DND-41 (cell line): Measurements from ENCODE around the gene KIF26A.

Experiments used
- ATAC-seq: fragments of 200-7000 bp; cut with Tn5 transposase; 3 replicates; pipeline ENCODE4 v1.9.1; 2021; ENCODE audit warnings: low read depth; ENCODE audit not compliant: insufficient read depth
- DNase-seq: peaks from one replicate; pipeline ENCODE4 v3.0.0-alpha.2; 2020
- H2AFZ ChIP-seq: 2 replicates; pipeline ENCODE4 v1.6.0; 2012; ENCODE audit warnings: low read depth, low read length
- H3K27ac ChIP-seq: 2 replicates; pipeline ENCODE4 v1.5.1; 2012; ENCODE audit warnings: low read length, inconsistent platforms
- H3K27me3 ChIP-seq: fragments of 200-600 bp; sonication (generic); 2 replicates; pipeline ENCODE4 v1.6.0; 2012; ENCODE audit warnings: low read length, mild to moderate bottlenecking, inconsistent platforms; ENCODE audit not compliant: insufficient read depth, poor library complexity
- H3K36me3 ChIP-seq: 2 replicates; pipeline ENCODE4 v1.5.1; 2012; ENCODE audit warnings: low read length, inconsistent platforms; ENCODE audit not compliant: insufficient read depth
- H3K4me1 ChIP-seq: 2 replicates; pipeline ENCODE4 v1.5.1; 2012; ENCODE audit warnings: mild to moderate bottlenecking, low read length; ENCODE audit not compliant: insufficient read depth
- H3K4me2 ChIP-seq: 2 replicates; pipeline ENCODE4 v1.6.0; 2012; ENCODE audit warnings: mild to moderate bottlenecking, moderate library complexity, low read length, inconsistent platforms; ENCODE audit not compliant: insufficient read depth
- H3K4me3 ChIP-seq, 2 experiments: fragments of 200-600 bp in 1 of 2; shearing (Covaris generic) in 1 of 2; 2 replicates each; pipeline ENCODE4 v1.5.1; 2012 to 2016; ENCODE audit warnings: inconsistent platforms in 2 of 2, low read length in 2 of 2, mild to moderate bottlenecking in 2 of 2, low read depth in 1 of 2, moderate library complexity in 1 of 2
- H3K79me2 ChIP-seq: 2 replicates; pipeline ENCODE4 v1.6.0; 2012; ENCODE audit warnings: low read length, inconsistent platforms; ENCODE audit not compliant: insufficient read depth
- H3K9ac ChIP-seq: 2 replicates; pipeline ENCODE4 v1.6.0; 2012; ENCODE audit warnings: low read depth, mild to moderate bottlenecking, inconsistent platforms, low read length, moderate library complexity
- H3K9me3 ChIP-seq: 2 replicates; pipeline ENCODE4 v1.5.1; 2012; ENCODE audit warnings: low read length, moderate library complexity, mild to moderate bottlenecking, inconsistent platforms; ENCODE audit not compliant: insufficient read depth, severe bottlenecking
- H4K20me1 ChIP-seq: 2 replicates; pipeline ENCODE4 v1.6.0; 2012; ENCODE audit warnings: low read length; ENCODE audit not compliant: insufficient read depth
- EZH2 ChIP-seq: IDR thresholded peaks from 3 replicates; pipeline ENCODE4 v1.6.1; 2012; ENCODE audit warnings: borderline replicate concordance, low read depth, mild to moderate bottlenecking, moderate library complexity, low read length, inconsistent platforms; ENCODE audit not compliant: severe bottlenecking
- TF ChIP-seq, protein P1 (sequence below): IDR thresholded peaks from 2 replicates; pipeline ENCODE4 v1.5.1; 2012; ENCODE audit warnings: borderline replicate concordance, low read length, moderate library complexity, mild to moderate bottlenecking; ENCODE audit not compliant: poor library complexity, severe bottlenecking; ENCODE audit errors: extremely low read depth

Gene KIF26A

DNA sequence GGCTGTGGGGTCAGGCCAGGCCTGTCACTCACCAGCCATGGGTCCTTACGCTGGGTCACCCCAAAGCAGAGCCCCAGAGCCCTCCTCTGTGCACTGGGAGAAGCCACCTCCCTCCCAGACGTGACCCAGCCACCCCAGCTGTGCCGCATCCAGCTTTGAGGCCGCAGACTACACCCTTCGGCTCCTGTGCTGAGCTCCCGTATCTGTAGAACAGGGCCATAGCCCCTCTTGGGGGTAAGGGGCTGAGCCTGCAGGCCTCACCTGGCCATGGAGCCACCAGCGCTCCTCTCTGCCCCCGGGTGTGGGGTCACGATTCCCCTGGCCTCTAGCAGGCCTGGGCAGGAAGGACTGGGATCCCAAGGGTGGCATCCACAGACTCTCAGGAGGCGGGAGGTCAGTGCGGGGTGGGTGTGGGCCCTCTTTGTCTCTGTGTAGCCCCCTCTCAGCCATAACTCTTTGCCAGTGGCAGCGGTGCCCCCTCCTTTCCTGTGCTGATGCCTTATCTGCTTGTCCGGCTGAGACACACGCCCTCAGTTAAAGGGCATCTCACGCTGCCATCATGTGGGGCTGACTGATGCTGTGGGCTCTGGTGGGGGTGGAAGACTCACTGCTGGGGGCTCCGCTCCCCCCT lies 36.6 kb upstream of the KIF26A start:
- TF ChIP-seq, protein P1, sequence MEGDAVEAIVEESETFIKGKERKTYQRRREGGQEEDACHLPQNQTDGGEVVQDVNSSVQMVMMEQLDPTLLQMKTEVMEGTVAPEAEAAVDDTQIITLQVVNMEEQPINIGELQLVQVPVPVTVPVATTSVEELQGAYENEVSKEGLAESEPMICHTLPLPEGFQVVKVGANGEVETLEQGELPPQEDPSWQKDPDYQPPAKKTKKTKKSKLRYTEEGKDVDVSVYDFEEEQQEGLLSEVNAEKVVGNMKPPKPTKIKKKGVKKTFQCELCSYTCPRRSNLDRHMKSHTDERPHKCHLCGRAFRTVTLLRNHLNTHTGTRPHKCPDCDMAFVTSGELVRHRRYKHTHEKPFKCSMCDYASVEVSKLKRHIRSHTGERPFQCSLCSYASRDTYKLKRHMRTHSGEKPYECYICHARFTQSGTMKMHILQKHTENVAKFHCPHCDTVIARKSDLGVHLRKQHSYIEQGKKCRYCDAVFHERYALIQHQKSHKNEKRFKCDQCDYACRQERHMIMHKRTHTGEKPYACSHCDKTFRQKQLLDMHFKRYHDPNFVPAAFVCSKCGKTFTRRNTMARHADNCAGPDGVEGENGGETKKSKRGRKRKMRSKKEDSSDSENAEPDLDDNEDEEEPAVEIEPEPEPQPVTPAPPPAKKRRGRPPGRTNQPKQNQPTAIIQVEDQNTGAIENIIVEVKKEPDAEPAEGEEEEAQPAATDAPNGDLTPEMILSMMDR: no peak
- no peak for TF ChIP-seq EZH2
- no peak for ATAC-seq

DNA sequence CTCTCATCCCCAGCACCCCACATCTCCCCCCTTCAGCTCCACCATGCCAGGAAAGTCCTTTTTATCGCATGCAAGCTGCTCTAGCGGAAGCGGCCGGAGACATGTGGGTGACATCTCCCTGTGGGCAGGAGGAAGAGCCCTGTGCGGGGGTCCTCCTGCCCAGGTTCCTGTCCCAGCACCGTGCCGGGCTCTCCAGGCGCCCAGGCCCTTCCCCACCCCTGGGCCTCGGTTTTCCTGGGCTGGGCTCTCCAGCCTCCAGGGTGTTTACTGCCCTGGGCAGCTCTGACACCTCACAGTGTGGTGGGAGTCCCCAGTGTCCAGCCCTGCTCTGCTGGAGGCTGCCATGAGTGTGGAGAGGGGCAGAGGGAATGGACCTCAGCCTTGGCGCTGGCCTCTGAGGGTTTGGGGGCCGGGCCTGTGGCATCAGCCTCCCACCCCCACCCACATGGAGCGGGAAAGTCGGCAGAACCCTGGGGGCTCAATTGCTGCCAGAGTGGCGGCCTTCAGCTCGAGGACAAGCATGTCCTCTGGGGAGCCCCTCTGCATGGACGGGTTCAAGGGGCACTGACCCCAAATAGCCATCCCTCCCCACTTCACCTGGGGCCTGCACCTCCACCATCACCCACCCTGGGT lies 36.0 kb upstream of the KIF26A start:
- no peak overlapping the region for H2AFZ ChIP-seq
- H3K9me3 ChIP-seq: no peaks in the 10 kb centered on the region
- H3K4me3 ChIP-seq: no peak overlapping the region
- ATAC-seq (no peak), DNase-seq (no peak)
- no peak for TF ChIP-seq EZH2
- TF ChIP-seq, protein P1: no peak
- H3K36me3 ChIP-seq: no peaks in the 10 kb centered on the region
- no peaks in the 10 kb centered on the region for H3K79me2 ChIP-seq
- no peaks in the 10 kb centered on the region for H3K27me3 ChIP-seq
- no peak overlapping the region for H3K27ac ChIP-seq
- H3K4me1 ChIP-seq: no peaks in the 10 kb centered on the region
- no peak overlapping the region for H3K9ac ChIP-seq
- peaks cover 5% of the 10 kb centered on the region; the same call in 1 of the 2 replicates for H4K20me1 ChIP-seq
- H3K4me2 ChIP-seq: no peak overlapping the region

More for the DNA sequence above, 36.6 kb upstream of the KIF26A start:
- Histone ChIP-seq H3K4me2 (no peak overlapping the region), H2AFZ (no peak overlapping the region), H3K27ac (no peak overlapping the region), H3K9ac (no peak overlapping the region), H3K79me2 (no peaks in the 10 kb centered on the region), H3K36me3 (no peaks in the 10 kb centered on the region), H3K4me1 (no peaks in the 10 kb centered on the region), H3K4me3 (no peak overlapping the region), H3K9me3 (no peaks in the 10 kb centered on the region), H4K20me1 (peaks cover 4% of the 10 kb centered on the region; the same call in 1 of the 2 replicates), H3K27me3 (no peaks in the 10 kb centered on the region)
- no peak for DNase-seq

GRCh38 chr14:104103061-104103445 lies 35.3 kb upstream of the KIF26A start:
- H3K36me3 ChIP-seq: no peaks in the 10 kb centered on the region
- no peak overlapping the region for H3K9ac ChIP-seq
- ATAC-seq: no peak
- TF ChIP-seq, protein P1: no peak
- TF ChIP-seq EZH2: no peak
- no peaks in the 10 kb centered on the region for H3K79me2 ChIP-seq
- peaks cover 5% of the 10 kb centered on the region; the same call in 1 of the 2 replicates for H4K20me1 ChIP-seq
- no peaks in the 10 kb centered on the region for H3K27me3 ChIP-seq
- H3K27ac ChIP-seq: no peak overlapping the region
- DNase-seq: no peak
- no peak overlapping the region for H3K4me2 ChIP-seq
- H3K9me3 ChIP-seq: no peaks in the 10 kb centered on the region
- H3K4me1 ChIP-seq: no peaks in the 10 kb centered on the region
- no peak overlapping the region for H2AFZ ChIP-seq
- no peak overlapping the region for H3K4me3 ChIP-seq
